B cell (primary cell): ENCODE results near the gene RDH12.

Experiments
- CTCF ChIP-seq: fragments of 200-600 bp; IDR thresholded peaks from one replicate; pipeline ENCODE4 v1.8.0; 2022; ENCODE audit warnings: antibody characterized with exemption, mild to moderate bottlenecking
- EZH2 ChIP-seq: IDR thresholded peaks from 2 replicates; pipeline ENCODE4 v1.6.1; 2012; ENCODE audit warnings: borderline replicate concordance, low read depth, mild to moderate bottlenecking, moderate library complexity, low read length; ENCODE audit not compliant: insufficient read depth, poor library complexity, severe bottlenecking

- no peak for TF ChIP-seq CTCF
- no peak for TF ChIP-seq EZH2
Measured at GRCh38 chr14:67766035-67766680, 64.5 kb downstream of the RDH12 start.
